HG02840 (cell line): ENCODE data around the gene RPA3.

Experiments
- ATAC-seq: cut with Tn5 transposase; IDR thresholded peaks from one replicate; pipeline ENCODE4 v1.9.1; 2021; ENCODE audit warnings: mild to moderate bottlenecking, moderate library complexity, moderate number of reproducible peaks; ENCODE audit not compliant: unreplicated experiment, low FRiP score

Gene RPA3

DNA sequence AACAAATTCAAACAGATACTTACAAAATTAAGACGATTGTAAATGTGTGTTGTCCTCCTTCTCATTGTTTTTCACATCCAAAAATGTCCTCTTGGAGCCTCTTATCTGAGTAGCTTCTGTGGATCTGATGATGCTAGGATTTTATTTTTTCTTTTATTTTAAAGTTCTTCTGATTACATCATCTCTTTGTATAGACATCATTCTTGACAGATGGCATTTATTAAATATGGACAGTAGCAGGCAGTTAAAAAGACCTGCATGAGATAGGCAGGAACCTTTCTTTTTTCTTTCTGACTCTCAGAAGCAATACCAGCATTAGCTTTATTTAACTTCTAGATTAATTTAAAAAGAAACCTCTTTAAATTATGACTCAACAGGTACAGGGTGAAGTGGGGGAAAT is at the start of gene RPA3:
RPA3 (minus strand) TSS at position 116 of the 400 bp plus-strand sequence. CDS start 78,189 bp downstream, outside the sequence.
- no peak for ATAC-seq

DNA sequence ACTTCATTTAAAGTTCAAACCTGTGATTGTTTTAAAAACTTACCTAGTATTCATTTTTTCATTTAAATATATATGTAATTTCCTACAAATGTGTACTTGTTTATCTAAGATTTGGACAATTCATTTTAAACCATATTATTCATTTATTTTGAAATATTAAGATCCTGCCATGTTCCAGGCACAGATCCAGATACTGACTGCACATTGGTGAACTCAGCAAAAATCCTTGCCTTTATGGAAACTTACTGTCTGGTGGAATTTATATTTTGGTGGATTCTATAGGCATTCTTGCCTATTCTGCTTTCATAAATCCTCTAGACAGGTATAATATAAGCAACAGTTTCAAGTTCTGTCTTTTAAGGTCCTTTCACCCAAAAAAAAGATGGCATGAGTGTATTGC is 48.3 kb upstream of the RPA3 start:
- no peak for ATAC-seq

DNA sequence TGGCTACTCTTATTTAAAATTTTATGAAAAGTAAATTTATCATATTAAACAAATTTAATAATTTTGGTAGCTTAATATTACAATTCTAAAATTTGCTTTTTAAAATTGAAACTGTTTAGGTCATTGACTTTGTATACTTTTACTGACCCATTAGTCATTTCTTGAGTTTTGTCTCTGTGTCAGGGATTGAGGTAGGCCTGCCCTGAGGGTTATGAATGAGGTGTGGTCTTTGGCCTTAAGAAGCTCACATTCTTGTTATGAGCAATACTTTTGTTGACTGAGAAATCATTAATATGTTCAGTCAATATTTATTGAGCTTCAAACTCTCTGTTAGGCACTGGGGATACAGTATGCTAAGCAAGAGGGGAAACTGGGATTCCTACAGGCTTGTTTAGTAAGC is 47.0 kb upstream of the RPA3 start:
- ATAC-seq, result peak; percentile 72

DNA sequence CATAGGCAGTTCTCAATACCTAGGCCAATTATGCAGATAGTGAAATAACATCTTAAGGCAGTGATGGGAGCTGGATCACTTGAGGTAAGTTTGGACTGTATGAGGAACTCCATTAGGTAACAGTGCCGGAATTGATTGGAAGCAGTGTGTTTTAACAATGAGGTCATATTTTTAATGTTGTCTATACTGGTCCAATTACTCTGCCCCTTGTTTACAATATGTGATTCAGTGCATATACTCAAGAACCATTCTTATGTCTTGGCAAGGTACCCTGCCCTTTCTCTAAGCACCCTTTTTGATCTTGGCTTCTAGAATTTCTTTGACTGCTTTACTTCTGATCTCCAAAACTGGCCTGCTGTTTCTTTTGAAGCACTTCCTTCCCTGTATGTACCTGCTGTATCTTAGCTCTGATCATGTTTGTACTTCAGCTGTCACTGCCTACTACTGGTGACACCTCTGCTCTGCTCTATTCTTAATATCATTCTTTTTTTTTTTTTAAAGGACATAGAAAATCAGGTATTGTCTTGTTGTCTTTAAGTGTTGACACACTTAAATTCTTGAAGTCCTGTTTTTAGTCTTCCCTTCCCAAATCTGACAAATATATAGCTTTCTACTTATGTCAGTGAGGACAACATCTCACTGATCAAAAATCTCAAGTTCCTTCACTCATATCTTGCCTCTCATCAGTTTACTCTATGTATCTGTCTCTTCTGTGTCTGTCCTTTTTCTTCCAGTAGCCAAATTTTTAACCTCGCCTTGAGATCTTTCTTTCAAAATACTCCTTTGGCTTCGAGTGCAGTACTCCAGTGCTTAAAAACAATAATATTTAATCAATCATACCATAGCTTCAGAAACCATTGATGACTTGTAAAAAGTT is 46.4 kb upstream of the RPA3 start:
- no peak for ATAC-seq

DNA sequence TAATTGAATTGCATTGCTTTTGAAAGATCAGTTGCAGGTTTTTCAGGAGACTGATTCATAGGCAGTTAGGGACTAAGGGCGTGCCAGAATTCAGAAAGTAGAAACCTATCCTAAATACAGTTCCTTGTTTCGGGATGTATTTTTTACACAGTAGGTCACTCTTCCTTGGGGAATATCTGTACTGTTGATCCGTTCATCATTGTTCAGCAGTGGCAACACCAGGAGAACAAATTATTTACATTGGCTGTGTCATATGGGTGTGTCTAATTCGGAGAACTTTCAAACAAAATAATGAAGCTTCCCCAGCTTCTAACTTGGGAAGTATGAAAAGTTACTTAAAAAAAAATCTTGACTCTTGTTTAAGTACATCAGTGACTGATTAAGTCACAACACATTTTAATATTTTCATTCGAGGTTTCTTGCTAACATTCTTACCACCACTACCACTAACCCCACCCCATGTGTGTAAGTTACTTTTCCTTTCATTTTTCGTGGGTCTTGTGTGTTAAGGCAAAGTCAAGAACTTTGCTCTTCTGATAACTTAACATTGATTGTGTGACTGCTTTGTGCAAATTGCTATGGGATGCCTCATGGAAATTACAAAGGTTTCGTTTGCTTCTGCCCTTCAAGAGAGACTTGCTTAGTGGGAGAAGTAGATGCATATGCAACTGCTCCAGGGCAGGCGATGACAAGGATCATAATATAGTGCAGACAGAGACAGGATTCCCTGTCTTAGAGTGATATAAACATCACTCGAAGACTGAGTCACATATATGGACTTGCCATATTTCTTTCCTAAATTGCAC is 43.8 kb upstream of the RPA3 start:
- ATAC-seq, result no peak

DNA sequence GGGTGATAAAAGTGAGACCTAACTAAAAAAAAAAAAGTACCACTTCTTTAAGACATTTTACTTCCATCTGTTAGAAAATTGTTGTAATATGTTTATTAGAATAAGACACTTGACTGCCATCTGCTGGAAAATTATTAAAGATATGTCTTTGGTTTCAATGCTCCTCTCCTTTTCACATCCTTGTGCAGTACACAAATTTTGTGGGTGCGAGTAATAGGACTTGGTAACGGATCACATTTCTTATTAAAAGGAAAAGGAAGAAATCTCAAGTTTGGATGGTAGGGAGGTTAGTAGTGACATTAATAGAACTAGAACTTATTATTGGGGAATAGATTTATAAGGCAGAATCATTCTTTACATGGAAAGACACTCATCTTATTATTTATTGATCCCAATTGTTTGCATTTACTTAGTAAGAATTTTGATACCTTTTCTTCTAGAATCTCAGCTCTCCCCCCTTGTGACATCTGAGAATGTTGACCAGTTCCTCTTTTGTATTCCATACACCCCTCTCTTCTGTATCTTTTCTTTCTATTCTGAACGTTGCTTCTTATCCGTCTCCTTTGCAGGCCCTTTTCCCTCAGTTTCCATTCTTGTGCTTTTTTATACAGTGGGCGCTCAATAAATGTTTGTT is 43.0 kb upstream of the RPA3 start:
- ATAC-seq, result no peak

DNA sequence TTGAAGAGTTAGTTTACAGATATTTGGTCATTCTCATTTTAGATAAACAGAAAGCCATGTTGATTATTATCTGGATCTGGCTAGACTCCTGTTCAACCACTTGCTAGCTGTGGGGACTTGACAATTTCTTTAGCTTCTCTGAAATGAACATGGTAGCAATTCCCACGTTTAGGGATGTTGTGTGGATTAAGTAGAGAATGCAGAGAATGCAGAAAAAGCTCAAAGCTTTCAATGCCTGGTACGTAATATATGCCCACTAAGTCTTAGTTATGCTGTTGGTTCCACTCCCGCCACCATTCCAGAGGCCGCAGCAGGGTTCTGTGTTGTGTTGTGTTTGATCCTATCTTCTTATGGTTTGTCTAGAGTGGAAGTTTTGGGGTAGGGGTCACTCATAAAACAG is 39.2 kb upstream of the RPA3 start:
- ATAC-seq, result no peak

DNA sequence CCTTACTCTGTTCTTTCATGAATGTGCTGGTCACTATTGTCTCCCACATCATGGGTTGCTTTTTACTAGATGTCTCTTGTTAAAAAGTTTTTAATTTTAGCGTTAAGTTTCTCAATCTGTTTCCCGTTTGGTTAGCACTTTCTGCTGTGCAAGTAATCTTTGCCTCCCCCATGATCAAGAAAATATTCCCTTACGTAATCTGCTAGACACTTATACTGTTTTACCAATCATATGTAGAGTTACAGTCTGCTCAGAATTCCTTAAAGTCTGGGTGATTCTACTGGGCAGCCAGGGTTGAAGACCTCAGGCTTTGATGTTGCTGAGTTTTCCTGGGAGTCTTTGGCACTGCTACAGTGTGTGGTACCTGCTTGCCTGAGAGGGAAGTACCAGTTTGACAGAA is 38.2 kb upstream of the RPA3 start:
- no peak for ATAC-seq

DNA sequence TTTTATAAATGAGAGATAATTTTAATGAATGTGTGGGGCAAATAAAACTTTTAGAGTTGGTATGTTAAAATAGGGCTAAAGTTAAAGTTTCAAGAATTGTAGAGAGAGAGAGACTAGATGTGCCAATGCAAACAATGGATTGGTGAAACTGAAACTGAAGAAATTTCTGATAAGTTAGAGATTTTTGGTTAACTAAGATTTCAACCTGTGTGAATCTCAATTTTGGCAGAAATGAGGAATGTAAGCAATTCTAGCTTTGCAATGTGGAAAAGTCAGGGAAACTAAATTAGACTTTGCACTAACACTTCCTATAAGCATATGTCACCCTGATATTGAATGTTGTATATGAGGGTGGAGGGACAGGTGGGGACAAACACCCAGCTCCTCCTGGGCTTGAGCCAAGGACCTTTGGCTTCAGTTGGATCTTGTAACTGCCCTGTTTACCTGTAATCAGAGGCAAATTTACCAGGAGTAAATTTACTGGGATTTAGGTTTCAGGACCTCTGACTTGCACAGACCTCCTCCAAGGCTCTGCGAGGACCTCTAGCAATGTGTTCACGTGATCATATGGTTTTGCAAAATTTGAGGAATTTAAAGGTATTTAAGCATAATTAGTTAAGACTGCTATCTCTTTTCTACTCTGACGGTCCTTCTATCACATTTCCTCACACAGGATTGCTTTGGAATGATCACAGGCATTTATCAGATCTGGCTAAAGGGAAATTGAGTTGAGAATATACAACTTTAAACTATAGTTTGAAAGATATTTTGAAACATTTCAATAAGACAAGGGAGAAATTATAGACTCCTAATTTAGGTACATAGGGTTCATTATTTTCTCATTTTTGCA is 33.1 kb upstream of the RPA3 start:
- no peak for ATAC-seq

DNA sequence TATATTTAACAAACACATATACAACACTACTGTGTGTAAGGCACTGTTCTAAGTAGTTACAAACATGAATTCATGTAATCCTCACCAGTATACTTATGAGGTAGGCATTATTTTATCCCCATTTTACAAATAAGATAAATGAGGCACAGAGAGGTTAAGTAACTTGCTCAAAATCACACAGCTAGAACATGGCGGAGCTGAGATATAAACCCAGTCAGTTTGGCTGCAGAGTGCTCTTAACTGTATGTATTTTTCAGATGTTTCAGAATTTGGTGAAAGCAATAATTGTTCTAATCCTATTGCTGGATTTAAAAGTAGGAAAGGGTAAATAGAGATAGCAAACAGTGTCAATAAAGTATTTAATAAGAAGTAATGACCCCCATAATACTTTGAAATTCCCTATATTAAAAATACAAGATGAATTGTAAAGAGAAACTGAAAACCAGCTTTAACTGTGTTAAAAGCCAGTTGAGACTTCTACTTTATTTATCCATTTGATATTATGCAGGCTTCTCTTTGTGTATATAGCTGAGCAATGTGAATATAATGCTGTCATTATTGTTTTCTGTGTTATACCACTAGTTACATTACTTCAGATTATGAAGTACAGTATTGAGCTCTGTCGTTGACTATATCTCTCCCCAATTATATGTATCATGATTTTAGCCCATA is 32.3 kb upstream of the RPA3 start:
- ATAC-seq, result no peak

DNA sequence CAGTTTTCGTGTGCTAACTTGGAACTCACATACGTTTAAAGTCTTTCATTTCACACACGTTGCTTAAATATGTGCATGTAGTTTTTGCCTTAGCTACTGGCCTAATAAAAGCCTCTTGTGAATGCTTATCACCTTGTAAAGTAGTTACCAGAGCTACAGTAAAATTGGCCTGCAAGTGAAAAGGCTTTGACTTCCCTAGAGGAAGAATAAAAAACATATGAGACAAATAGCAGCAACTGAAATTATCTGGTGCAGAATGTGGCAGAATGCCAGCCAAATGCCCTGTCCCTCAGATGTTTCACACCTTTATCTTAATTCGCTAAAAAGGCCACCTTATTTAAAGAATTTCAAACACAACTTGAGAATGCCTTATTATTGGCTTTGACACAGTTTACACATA is 28.1 kb upstream of the RPA3 start:
- no peak for ATAC-seq

DNA sequence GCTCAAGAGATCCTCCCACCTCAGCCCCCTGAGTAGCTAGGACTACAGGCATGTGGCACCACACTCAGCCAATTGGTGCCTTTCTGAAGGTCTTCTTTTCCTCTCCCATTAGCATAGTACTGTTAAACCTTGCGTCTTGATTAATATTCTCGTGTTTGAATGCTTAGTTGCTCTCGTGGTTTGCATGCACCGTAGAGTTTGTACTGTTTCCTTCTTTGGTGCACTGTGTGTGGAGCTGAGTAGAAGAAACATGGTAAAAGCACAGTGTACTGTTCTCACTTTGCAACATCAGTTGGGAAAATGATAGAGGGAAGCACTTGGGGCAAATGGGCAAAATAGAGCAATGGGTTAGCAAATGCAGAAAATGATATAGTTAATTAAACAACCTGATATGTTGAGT is 27.6 kb upstream of the RPA3 start:
- ATAC-seq, result no peak

DNA sequence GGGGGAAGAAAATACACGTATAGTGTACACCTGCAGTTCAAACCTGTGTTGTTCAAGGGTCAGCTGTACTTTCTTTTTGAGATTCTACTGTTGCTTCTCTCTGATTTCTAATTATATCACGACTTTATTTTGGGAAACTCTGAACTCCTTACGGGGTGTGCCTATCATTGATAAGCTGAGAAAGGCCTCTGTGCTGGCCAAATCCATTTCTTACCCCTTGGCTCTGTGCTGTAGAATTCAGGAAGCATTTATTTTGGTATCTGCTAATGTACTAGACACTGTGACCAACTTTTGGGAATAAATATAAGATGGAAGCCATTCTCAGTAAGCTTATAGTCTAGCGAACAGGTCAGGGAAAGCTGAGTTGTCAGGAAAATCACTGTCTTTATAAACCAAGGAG is 26.9 kb upstream of the RPA3 start:
- ATAC-seq, result no peak

DNA sequence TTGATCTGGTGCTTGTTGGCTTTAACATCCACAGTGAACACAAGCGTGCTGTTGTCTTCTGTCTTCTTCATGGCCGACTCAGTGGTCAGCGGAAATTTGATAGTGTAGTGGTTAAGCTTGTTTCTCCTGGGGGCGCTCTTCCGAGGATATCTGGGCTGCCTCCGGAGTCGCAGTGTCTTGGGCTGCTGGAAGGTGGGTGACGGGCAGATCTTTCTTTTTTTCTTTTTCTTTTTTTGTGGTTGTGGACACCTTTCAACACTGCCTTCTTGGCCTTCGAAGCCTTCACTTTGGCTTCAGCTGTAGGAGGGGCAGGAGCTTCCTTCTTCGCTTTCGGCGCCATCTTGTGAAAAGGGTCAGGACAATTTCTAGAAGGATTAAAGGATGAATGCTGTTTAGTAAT is 23.8 kb upstream of the RPA3 start:
- ATAC-seq, result no peak

DNA sequence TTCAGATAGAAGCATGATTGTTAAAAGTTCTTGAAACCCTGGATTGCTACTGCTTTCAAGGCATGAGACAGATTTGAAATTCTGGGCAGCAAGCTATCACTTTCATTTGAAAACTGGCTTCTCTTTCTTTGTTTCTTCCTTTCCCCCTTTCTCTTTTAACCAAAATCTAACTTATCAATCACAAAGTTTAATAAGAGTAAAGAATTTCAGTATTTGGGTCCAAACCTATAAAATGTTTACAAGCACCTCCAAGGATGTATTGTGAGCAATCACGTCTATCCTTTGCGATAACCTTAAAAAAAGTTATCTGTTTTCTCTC is 21.6 kb upstream of the RPA3 start:
- no peak for ATAC-seq

DNA sequence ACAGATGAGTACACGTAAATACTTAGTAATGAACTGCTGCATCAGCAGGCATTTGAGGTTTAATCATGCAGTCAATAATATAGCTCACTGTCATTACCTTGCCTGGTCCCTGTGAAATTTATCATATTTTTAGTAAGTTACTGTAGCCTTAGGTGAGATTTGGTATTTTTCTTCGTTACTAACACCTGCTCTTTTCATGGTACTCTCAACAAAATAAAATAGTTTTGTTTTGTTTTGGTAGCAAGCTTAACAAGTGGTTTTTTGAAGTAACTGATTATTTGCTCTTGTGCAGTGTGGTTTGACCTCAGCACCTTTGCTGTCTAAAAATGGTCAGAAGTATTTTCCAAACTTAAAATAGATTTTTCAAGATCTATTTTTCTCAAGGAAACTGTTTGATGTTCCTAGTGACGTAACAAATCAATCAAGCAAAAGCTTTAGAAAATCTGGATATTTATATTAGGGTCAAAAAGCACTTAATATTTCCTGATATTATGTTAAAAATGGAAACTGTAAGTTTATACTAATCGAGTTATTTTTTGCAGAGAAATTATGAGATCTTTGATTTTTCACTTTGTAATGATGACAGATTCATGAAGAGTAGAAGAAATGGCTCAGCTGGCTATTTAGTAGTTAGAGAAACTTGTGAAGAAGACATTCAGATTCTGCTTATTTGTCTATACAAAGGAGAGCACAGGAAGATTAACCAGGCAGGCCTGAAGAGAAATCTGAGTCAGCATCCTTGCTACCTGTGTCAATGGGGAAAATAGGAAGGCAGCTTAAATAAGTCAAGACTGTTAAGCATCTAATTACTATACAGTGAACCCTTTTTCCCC is 21.0 kb upstream of the RPA3 start:
- ATAC-seq, result no peak

DNA sequence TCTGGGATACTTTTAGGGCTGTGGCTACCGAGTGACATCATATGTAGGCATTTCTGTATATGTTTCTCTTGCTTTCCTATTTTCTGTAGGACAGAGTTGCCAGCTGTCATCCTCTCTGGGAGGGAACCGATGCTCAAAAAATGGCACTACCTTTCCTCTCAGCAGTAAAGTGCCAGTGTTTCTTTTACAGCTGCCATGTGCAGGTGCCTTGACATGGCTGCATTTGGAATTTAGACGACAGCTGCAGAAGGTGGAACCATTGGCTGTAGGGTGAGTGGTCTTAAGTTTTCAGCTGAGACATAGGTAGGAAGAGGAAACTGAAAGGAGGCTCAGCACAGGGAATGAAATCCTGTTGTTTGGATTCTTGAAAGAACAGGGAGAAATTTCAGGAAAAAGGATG is 20.2 kb upstream of the RPA3 start:
- no peak for ATAC-seq

DNA sequence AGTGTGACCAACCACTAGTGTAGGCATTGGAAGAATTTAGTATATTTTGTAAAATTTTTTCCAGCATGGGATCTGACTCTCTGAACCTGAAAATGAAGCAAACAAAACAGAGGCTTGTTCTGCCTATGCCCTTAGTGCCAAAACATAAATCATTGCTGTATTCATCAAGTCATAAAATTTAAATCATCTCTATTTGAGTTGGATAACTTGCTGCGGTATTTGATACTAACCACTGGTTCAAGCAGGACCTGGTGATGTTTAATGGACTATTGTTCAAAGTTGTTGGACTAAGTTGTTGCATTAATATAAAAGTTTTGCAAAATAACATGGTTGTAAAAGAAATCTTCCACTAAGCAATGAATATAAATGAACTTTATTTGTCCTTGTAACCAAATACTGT is 19.8 kb upstream of the RPA3 start:
- ATAC-seq, result no peak

DNA sequence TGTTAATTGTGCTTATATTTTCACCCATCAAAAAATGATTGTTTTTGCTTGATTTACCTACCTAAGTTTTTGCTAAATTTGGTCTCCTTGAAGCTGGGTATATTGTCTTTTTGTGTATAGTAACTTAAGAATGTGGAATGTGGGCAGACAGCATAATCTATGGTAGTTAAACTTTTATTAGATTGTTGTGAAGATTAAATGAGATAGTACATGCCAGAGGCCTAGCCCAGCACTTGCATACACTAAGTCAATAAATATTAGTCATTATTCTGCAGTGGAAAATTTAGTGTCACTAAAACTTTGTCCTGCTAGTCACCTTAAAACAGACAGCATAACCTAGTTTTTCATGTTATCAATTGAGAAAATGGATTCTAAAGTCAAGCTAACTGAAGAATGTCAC is 19.3 kb upstream of the RPA3 start:
- ATAC-seq, result no peak
